Tibial artery (tissue), 4 donors: ENCODE results near the gene OPN4.

Experiments
- DNase-seq, 2 donors: peaks; one replicate each; pipeline ENCODE4 v3.0.0-alpha.2; 2019
- H3K27ac ChIP-seq, 2 donors: fragments of 200-600 bp; sonication (generic) in 1 of 2; 1 replicate in 1 of 2; 2 replicates in 1 of 2; pipeline ENCODE4 v1.5.1; 2018 to 2019; ENCODE audit warnings: mild to moderate bottlenecking in 1 of 2
- H3K27me3 ChIP-seq, 2 donors: fragments of 200-600 bp; sonication (generic) in 1 of 2; one replicate each; pipeline versions ENCODE4 v1.5.1 to v1.6.0; 2016 to 2019
- H3K36me3 ChIP-seq, 3 donors: fragments of 200-600 bp; sonication (generic) in 2 of 3; one replicate each; pipeline ENCODE4 v1.5.1; 2016 to 2019; ENCODE audit warnings: mild to moderate bottlenecking in 2 of 3
- H3K4me1 ChIP-seq, 4 donors: fragments of 200-600 bp; sonication (generic) in 2 of 4; 1 replicate in 3 of 4; 2 replicates in 1 of 4; pipeline ENCODE4 v1.5.1; 2016 to 2019
- H3K4me3 ChIP-seq, 2 donors: fragments of 200-600 bp; sonication (generic) in 1 of 2; 1 replicate in 1 of 2; 2 replicates in 1 of 2; pipeline ENCODE4 v1.5.1; 2018 to 2019; ENCODE audit warnings: mild to moderate bottlenecking in 2 of 2
- H3K9me3 ChIP-seq, 3 donors: fragments of 200-600 bp; sonication (generic) in 1 of 3; one replicate each; pipeline ENCODE4 v1.5.1; 2016 to 2019
- CTCF ChIP-seq, 2 experiments: fragments of 200-600 bp in 1 of 2; fragments of 450-650 bp in 1 of 2; IDR thresholded peaks; one replicate each; pipeline ENCODE4 v1.5.1; 2017 to 2019; ENCODE audit warnings: antibody characterized with exemption in 2 of 2, mild to moderate bottlenecking in 1 of 2, moderate library complexity in 1 of 2
- intact Hi-C: fragments of 100-400 bp; cut with DNase I; formaldehyde crosslinking; loops from one replicate; pipeline ENCODE4 v1.15.0; 2023; ENCODE audit warnings: low total_unique reads

The OPN4 gene

GRCh38 chr10:86678999-86679792, 24.8 kb downstream of the OPN4 start:
- Histone ChIP-seq H3K9me3 (no peaks in the 10 kb centered on the region), H3K27me3 (no peaks in the 10 kb centered on the region), H3K4me3 (no peak overlapping the region), H3K4me1 (peaks cover 0 to 98% (median 76%) of the 10 kb centered on the region in 4 donors), H3K27ac (peak overlapping the region; percentile 82 to 89), H3K36me3 (peaks cover 17 to 19% (median 19%) of the 10 kb centered on the region in 3 donors)
- intact Hi-C loops: no loop called here
- no peak for TF ChIP-seq CTCF (IDR thresholded peaks at IDR 0.05)
- no peak for DNase-seq

GRCh38 chr10:86681047-86681446, 26.7 kb downstream of the OPN4 start:
- peak in 1 of 2 donors; percentile 91 for DNase-seq
- peaks cover 19 to 22% (median 22%) of the 10 kb centered on the region in 3 donors for H3K36me3 ChIP-seq
- peak overlapping the region; percentile 82 to 89 for H3K27ac ChIP-seq
- no peaks in the 10 kb centered on the region for H3K9me3 ChIP-seq
- peaks cover 0 to 98% (median 70%) of the 10 kb centered on the region in 4 donors for H3K4me1 ChIP-seq
- intact Hi-C loops: loop anchor here (5.0 kb wide), 1 partner anchor 44 kb away; no protein-coding TSS in a partner anchor
- no peak for TF ChIP-seq CTCF (IDR thresholded peaks at IDR 0.05)
- no peak overlapping the region for H3K4me3 ChIP-seq
- no peaks in the 10 kb centered on the region for H3K27me3 ChIP-seq

GRCh38 chr10:86681722-86682386, 27.5 kb downstream of the OPN4 start:
- intact Hi-C loops: loop anchor here (5.0 kb wide), 1 partner anchor 45 kb away; no protein-coding TSS in a partner anchor
- DNase-seq: no peak
- no peaks in the 10 kb centered on the region for H3K27me3 ChIP-seq
- H3K9me3 ChIP-seq: no peaks in the 10 kb centered on the region
- H3K27ac ChIP-seq: peak overlapping the region; percentile 82 to 89
- no peak overlapping the region for H3K4me3 ChIP-seq
- no peak for TF ChIP-seq CTCF (IDR thresholded peaks at IDR 0.05)
- H3K4me1 ChIP-seq: peaks cover 0 to 98% (median 65%) of the 10 kb centered on the region in 4 donors
- H3K36me3 ChIP-seq: peaks cover 19 to 28% (median 26%) of the 10 kb centered on the region in 3 donors

- H3K9me3 ChIP-seq: no peaks in the 10 kb centered on the region
- H3K4me1 ChIP-seq: peaks cover 0 to 98% (median 66%) of the 10 kb centered on the region in 4 donors
- intact Hi-C loops: loop anchor here (5.0 kb wide), 1 partner anchor 45 kb away; no protein-coding TSS in a partner anchor
- no peak for DNase-seq
- no peaks in the 10 kb centered on the region for H3K27me3 ChIP-seq
- H3K27ac ChIP-seq: peak overlapping the region; percentile 82 to 89
- H3K4me3 ChIP-seq: no peak overlapping the region
- peaks cover 19 to 28% (median 26%) of the 10 kb centered on the region in 3 donors for H3K36me3 ChIP-seq
- TF ChIP-seq CTCF (IDR thresholded peaks at IDR 0.05): no peak
Measured at GRCh38 chr10:86682675-86683074, 28.3 kb downstream of the OPN4 start.

GRCh38 chr10:86684331-86685097, 30.2 kb downstream of the OPN4 start:
- intact Hi-C loops: loop anchor here (5.0 kb wide), 1 partner anchor 47 kb away; no protein-coding TSS in a partner anchor
- Histone ChIP-seq H3K27ac (peak overlapping the region; percentile 82 to 89), H3K27me3 (no peaks in the 10 kb centered on the region), H3K4me1 (peaks cover 0 to 100% (median 76%) of the 10 kb centered on the region in 4 donors), H3K36me3 (peaks cover 19 to 28% (median 26%) of the 10 kb centered on the region in 3 donors), H3K9me3 (no peaks in the 10 kb centered on the region), H3K4me3 (peak overlapping the region in 1 of 2 donors; percentile 13)
- peak; percentile 43 to 91 for DNase-seq
- TF ChIP-seq CTCF (IDR thresholded peaks at IDR 0.05): peak; percentile 56 to 64
